GM18508 (cell line): ENCODE data around the gene NFE2.

ENCODE experiments used
- ATAC-seq: cut with Tn5 transposase; IDR thresholded peaks from one replicate; pipeline ENCODE4 v1.9.1; 2021; ENCODE audit warnings: moderate number of reproducible peaks; ENCODE audit not compliant: insufficient read depth, unreplicated experiment

NFE2 gene

GRCh38 chr12:54311051-54311450 is 10.2 kb upstream of the NFE2 start:
- no peak for ATAC-seq

DNA sequence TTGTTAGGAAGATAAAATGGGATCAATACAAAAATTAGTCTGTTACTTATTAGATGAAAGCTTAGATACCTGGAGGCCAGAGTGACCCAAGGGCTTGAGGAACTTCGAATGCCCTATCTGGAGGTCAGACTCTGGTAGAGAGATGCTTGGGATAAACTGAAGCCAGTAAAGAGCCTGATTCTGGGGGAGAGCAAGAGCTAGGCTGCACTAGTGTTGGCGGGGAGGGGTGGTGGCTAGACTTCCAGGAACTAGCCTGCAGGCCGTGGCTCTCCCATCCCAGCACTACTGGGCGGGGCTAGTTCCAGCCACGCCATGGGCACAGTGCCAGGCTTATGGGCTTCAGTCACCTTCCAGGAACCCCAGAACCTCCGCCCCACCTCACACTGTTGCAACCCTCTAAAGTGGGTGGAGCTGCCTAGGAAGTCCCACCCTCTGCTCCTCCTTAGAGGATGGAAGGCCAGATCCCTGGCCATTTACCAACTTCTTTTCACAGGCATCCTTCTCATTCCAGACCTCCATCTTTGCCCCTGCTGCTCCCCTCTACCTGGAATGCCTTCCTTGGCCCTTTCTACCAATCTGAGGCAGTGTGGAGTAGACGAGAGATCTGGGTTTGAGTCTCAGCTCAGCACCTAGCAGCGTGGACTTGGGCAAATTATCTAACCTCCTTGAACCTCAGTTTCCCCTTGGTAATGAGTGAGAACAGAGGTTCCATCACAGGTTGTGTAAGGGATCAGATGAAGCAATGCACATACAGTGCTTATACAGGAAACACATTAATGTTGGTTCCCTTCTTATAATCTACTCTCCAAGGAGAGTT is 6.3 kb upstream of the NFE2 start:
- ATAC-seq = no peak

DNA sequence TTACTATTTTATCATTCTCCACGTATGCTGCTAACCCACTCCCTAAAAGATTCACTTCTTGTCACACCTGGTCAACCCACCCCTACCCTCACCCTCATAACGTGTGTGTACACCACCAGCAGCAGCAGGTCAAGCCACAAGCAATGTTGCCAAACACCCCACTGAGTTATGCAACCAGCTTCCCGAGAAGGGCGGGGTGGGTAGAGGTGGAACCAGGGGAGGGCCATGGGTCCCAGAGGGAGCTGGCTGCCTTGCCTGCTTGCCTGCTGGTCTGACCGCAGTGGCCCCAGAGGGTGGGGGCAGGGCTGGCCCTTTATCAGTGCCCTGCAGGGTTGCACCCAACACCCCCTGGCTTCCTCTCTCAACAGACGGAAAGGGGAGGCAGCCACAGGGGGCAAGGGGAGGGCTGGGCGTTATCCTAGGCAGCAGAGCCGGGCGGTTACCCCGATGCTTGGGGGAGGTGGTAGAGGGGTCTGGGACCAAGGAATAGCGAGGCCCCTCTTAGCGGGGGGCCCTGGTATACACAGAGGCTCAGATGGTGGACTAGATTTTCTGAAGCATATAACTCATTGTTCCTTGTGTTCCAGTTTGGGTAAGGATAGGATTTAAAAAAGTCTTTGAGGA is 3.5 kb upstream of the NFE2 start:
- no peak for ATAC-seq

DNA sequence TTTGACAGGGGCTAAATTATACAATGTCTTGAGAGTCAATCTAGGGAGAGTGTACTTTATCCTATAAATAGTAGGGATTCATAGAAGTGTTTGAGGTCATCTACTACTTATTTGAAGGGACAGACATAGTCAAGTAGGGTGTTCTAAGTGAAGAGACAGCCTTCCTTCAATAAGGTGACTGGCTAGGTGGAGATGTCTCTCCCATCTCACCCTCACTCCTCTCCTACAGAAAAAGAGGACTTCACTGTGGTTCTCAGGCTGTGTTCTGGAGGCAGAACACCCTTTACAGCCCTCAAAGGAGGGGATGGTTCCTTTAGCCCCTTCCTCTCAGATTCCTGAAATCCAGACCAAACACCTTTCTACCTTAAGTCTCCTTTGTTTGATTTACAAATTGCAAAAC is 2.8 kb upstream of the NFE2 start:
- no peak for ATAC-seq

- no peak for ATAC-seq
These were observed 723 bp upstream of the NFE2 start for GRCh38 chr12:54301428-54302048.

- ATAC-seq = no peak
These were observed 537 bp downstream of the NFE2 start for GRCh38 chr12:54300225-54300731.

DNA sequence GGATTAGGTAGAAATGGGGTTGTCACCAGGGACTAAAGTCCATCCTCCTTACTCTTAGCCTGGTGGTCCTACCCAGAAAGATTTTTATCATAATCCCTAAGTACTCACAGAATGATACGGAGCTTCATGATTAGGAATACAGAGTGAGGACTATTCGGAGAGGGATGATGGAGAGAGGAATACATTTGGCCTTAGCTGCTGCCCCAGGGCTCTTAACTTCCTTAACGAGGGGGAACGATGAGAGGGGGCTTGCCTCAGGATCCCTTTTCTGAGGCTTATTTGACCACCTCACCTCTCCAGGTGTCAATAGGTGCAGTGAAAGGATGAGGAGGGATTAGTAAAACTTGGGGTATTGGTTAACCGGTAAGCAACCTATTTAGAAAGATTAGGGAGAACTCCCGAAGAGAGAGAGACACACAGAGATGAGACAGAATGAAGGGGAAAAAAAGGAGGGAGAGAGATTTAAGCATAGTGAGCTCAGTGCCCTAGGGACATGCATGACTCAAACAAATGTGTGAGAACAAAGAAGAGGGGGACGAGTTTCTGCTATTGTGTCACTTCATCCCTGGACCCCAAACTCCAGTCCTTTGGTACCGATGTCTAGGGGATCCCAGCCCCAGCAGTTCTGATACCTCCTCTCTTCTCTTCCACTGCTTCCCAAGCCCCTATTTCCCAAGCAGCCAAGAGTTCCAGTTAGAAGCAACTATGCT is 1.1 kb downstream of the NFE2 start:
- ATAC-seq = no peak

GRCh38 chr12:54298904-54299303 is 1.9 kb downstream of the NFE2 start:
- ATAC-seq = no peak

DNA sequence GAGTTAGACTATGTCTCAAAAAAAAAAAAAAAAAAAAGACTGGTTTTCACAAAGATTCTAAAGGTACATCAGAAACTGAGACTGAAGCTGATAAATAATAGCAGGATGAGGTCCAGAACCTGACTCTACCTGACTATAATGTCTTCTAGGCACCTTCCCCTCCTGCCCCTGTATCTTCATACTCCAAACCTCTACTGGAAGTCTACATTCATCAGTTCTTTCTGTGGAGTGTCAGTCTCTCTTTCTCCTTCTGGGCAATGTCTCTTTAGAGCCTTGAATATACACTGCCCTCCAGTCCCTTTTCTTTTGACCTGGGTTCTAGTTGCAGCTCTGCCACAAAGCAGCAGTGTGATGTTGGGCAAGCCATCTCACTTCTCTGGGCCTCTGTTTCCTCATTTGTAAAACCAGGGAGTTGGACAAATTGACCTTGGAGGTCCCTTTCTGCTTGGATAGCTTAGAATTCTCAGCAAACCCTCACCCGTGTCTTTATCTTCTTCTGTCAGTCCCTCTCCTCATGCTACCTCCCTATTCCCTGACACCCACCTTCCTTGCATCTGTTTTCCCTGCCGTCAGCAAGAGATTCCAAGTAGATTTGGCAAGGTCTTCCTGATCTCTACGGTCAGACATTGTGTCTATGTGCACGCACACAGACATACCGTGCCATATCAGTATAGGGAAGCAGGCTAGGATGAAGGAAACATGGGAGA is 4.3 kb downstream of the NFE2 start:
- no peak for ATAC-seq

DNA sequence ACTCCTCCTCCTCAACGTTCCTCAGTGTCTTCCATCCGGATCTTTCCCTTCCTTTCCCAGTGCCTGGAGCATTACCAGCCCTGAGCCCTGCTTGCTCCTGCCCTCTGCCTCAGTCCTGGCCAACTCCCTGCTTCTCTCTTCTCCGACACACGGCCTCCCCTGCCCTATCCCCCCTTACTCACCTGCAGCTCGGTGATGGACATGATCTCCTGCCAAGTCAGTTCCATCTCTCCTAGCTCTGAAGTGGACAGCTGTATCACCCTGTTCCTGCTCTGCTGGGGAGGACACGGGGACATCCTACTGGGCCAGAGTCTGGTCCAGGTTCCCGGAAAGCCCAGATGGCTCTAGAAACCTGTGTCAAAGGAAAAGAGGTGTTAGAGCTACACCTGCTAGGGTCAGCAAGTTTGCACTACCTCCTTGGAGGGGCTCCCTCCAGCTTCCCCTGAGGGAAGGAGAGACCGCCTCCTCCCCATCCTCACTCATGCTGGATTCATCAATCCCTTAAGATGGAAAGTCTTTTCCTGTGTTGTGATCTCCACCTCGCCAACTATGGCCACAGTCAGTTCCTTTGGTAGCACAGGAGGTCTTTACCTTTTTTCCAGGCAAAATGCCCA is 5.8 kb downstream of the NFE2 start:
- no peak for ATAC-seq

DNA sequence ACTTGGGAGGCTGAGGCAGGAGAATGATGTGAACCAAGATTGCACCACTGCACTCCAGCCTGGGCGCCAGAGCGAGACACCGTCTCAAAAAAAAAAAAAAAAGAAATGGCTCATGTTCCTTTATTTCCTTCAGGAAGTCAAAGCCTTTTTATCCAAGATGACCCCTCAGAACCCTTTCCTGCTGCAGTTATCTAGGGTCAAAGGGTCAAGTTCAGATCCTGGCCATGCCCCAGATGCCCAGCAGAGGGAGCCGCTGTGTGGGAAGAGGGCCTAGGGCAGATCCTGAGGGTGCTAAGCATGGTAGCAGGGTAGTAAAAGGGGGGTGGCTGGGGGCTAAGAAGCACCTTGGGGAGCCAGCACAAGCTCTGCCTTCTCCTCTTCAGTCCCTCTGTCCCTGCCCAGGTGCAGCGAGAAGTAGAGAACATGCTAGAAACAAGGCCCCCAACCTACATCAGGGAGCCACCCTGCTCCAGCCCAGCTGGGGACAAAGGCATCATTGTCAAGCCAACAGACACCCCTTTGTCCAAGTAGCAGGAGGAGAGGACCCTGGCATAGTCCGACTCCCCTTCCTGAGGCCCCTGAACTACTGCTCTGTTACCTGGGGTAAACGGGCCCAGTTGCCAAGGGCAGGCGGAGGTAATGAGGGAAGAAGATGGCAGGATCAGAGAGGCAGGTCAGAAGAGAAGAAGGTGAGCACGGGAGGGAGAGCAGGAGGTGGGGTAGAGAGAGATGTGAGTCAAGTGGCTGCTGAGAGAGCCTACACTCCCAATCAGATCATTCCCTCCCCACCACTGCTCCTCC is 6.5 kb downstream of the NFE2 start:
- no peak for ATAC-seq

GRCh38 chr12:54292931-54293241 is 7.9 kb downstream of the NFE2 start:
- no peak for ATAC-seq

- ATAC-seq = no peak
These were observed 8.5 kb downstream of the NFE2 start for GRCh38 chr12:54292083-54292930.

- no peak for ATAC-seq
These were observed 13.3 kb downstream of the NFE2 start for GRCh38 chr12:54287261-54288157.

DNA sequence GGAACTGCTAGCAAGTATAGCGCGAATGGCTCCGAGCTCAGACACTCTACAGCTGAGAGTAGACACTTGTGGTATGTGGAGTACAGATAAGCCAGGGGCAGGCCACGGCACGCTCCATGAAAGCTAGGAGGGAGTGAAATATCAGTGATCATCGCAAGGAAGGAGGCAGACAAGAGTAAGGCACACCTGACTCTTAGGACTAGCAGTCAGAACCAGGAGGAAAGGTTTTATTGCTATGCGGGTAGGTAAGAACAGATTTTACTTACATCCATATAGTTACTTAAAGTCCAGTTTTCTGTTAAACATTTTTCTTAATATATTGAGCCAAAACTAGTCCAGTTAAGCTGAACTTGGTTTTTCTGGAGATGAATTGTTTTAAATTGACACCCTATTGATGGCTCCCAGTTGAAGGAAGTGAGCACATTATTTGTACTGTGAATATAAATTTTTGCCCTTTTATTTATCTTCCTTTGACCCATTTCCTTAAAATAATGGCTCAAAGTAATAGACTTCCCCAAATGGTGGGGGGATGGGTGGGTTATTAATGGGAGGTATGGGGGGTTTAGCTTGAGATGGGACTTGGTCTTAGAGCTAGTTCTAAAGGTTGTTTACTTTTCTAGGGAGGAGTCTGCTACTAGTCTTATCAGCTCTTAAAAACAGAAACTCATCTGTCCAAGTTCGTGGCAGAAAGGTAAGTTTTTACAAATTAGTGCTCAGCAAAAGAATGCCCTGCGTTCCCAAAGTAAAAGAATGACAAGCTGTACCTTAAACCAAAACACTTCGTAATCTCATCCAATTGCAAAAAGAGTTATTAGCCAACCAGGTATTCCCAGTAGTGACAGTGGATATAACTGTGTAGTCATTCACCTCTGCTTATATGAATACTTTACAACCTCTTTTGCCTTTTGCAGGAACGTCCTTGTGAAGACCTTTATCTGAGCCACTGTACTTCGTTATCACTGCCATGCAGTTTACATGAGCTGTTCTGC is 14.5 kb downstream of the NFE2 start:
- no peak for ATAC-seq
